Panc1 (cell line): ENCODE data around the gene DNAAF9.

ENCODE experiments used
- CTCF ChIP-seq: fragments of 450-650 bp; IDR thresholded peaks from 2 replicates; pipeline ENCODE4 v1.5.1; 2017; ENCODE audit warnings: mild to moderate bottlenecking
- POLR2AphosphoS5 ChIP-seq: IDR thresholded peaks from 2 replicates; pipeline ENCODE4 v1.6.1; 2012; ENCODE audit warnings: mild to moderate bottlenecking, low read depth, low read length, moderate library complexity
- SIN3A ChIP-seq: IDR thresholded peaks from 2 replicates; pipeline ENCODE4 v1.6.1; 2012; ENCODE audit warnings: low read depth, mild to moderate bottlenecking, low read length, moderate library complexity, borderline replicate concordance; ENCODE audit not compliant: insufficient read depth

- no peak for TF ChIP-seq POLR2AphosphoS5
- TF ChIP-seq CTCF = no peak
- TF ChIP-seq SIN3A = no peak
Measured at GRCh38 chr20:3456648-3457047, 49.2 kb upstream of the DNAAF9 start.
